AG09309 (cell line): ENCODE results near the gene CHID1.

Source experiments
- DNase-seq: peaks from one replicate; pipeline ENCODE4 v3.0.0-alpha.2; 2010; ENCODE audit warnings: low read depth
- H3K4me3 ChIP-seq: 2 replicates; pipeline ENCODE4 v1.5.1; 2011; ENCODE audit warnings: mild to moderate bottlenecking, low read depth, low read length, moderate library complexity; ENCODE audit not compliant: control insufficient read depth
- TF ChIP-seq, protein P1 (sequence below): IDR thresholded peaks from 2 replicates; pipeline ENCODE4 v1.5.1; 2011; ENCODE audit warnings: mild to moderate bottlenecking, low read depth, low read length, inconsistent platforms; ENCODE audit not compliant: insufficient read depth, control insufficient read depth; ENCODE audit errors: missing control alignments

Gene CHID1

DNA sequence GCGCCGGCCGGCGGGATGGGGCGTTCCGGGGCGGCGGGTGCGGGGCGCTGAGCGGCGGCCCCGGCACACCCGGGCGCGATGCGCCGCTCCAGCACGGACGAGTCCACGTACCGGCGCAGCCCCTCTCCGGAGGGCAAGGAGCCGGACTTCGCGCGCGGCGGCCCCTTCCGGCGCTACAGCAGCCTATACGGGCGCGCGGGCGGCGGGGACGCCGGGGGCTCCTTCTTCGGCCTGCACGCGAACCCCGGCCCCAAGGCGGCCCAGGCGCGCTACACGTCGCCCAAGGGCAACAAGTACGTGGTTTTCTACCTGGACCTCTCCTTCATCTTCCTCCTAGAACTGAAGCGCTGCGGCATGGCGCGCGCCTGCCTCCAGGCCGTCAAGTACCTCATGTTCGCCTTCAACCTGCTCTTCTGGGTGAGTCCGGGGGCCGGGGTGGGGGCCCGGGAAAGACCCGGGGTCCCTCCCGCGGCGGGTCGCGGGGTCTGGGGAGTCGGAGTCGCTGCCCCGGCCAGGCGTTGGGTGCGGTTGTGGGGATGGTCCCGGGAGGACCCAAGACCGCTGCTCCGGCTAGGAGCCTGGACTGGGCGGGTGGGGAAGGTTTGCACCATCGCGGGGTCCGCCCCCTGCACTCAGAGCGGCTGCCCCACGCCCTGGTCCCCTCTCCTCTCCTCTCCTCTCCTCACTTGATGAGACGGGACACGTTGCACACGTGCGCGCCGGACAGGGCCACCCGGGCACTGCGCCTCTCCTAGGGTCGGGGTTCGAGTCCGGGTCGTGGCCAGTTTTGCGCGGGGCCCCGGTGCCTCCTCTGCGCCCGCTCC, 60.4 kb downstream of the CHID1 start:
- DNase-seq, result no peak
- TF ChIP-seq, protein P1, sequence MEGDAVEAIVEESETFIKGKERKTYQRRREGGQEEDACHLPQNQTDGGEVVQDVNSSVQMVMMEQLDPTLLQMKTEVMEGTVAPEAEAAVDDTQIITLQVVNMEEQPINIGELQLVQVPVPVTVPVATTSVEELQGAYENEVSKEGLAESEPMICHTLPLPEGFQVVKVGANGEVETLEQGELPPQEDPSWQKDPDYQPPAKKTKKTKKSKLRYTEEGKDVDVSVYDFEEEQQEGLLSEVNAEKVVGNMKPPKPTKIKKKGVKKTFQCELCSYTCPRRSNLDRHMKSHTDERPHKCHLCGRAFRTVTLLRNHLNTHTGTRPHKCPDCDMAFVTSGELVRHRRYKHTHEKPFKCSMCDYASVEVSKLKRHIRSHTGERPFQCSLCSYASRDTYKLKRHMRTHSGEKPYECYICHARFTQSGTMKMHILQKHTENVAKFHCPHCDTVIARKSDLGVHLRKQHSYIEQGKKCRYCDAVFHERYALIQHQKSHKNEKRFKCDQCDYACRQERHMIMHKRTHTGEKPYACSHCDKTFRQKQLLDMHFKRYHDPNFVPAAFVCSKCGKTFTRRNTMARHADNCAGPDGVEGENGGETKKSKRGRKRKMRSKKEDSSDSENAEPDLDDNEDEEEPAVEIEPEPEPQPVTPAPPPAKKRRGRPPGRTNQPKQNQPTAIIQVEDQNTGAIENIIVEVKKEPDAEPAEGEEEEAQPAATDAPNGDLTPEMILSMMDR, result no peak
- H3K4me3 ChIP-seq, result no peak overlapping the region; the same call in 1 of the 2 replicates

GRCh38 chr11:849104-849824, 61.3 kb downstream of the CHID1 start:
- TF ChIP-seq, protein P1, result no peak
- H3K4me3 ChIP-seq, result peak overlapping the region; percentile 27
- DNase-seq, result no peak

- DNase-seq, result no peak
- no peak overlapping the region for H3K4me3 ChIP-seq
- TF ChIP-seq, protein P1, result peak; percentile 89
Observed at GRCh38 chr11:848380-848931, 62.2 kb downstream of the CHID1 start.

DNA sequence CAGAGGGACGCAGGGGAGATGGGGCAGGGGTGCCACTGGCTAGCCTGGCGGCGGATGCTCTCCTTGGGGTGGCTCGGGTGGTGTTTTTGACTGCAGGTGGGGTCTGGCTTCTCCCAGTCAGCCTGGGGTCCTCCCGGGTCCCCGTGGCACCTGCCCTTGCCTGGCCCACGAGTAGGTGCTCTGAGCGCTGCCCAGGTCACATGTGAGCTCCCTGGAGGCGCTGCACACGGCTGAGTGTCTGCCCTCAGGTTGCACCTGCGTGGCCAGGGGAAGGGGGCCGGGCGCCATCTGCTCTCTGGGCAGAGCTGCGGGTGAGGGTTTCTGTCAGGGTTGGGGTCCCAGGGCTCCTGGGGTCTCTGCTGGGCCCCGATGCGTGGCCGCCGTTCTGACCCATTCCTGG, 62.7 kb downstream of the CHID1 start:
- no peak overlapping the region for H3K4me3 ChIP-seq
- TF ChIP-seq, protein P1, result no peak
- DNase-seq, result no peak

DNA sequence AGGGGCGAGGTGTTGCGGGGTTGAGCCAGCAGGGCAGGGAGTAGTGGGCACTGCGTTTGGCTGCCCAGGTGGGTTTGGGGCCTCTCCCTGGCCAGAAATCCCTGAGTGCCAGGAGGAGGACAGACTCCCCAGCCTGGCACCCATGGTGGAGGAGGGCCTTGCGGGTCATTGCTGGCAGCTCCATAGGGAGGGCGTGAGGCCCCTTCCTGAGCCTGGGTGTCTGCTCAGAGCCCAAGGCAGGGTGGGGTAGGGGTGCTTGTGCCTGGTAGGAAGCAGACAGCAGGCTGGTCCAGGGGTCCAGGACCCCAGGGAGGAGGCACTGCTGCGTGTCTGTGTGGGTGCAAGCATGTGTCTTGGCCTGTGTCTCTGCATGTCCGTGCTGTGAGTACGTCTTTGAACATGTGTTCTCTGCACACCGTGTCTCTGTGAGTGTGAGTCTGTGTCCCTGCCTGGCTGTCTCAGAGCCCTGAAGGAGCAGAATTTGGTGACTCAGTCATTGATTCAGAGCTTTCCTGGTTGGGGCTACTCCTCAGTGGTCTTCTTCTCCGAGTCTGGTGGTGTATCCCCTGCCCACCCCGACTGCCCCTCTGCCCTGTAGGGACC, 64.0 kb downstream of the CHID1 start:
- TF ChIP-seq, protein P1, result no peak
- no peak overlapping the region for H3K4me3 ChIP-seq
- DNase-seq, result no peak

DNA sequence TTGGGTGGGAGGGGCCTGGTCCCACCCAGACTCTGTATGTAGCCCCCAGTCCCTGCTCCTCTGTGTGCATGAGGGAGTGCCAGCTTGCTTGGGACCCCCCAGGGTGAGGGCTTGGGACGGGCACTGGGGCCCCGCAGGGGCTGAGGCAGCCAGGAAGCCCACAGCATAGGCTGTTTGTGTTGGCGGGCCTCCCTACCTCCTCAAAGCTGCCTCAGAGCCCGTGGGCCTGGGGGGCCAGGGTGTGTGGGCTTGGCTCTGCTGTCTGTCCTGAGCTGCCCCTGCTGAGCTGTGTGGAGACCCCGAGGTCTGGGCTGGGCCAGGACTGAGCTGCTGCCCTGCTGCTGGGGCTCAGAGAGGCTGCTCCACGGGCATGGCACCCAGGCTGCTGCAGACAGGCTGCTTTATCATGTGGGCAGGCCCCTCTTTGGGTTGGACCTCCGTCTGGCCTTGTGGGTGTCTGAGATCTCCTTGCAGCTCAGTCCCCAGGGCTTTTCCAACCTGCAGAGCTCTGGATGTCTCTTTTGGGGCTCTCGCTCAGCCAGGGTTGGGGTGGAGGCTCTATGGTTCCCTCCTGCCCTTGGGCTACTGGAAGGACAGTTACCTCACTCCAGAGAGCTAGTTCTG, 64.6 kb downstream of the CHID1 start:
- TF ChIP-seq, protein P1, result no peak
- DNase-seq, result no peak
- H3K4me3 ChIP-seq, result peak overlapping the region; percentile 15
